Tibial nerve (tissue), 4 donors: ENCODE data around the gene RAX2.

Experiments
- CTCF ChIP-seq, 5 experiments: fragments of 200-600 bp in 3 of 5; fragments of 450-650 bp in 2 of 5; sonication (generic) in 3 of 5; IDR thresholded peaks; one replicate each; pipeline ENCODE4 v1.5.1; 2016 to 2019; ENCODE audit warnings: antibody characterized with exemption in 5 of 5, mild to moderate bottlenecking in 3 of 5, moderate library complexity in 2 of 5
- EP300 ChIP-seq, 2 donors: sonication (generic); formaldehyde crosslinking; IDR thresholded peaks; one replicate each; pipeline ENCODE4 v1.6.1; 2017; ENCODE audit warnings: antibody characterized with exemption in 2 of 2, mild to moderate bottlenecking in 1 of 2

- TF ChIP-seq EP300 (IDR thresholded peaks at IDR 0.05) (no peak), CTCF (IDR thresholded peaks at IDR 0.05) (no peak)
These were observed 13.5 kb upstream of the RAX2 start for GRCh38 chr19:3785451-3785937.
